ENCODE measurements around the gene RFLNA.

Gene RFLNA

DNA sequence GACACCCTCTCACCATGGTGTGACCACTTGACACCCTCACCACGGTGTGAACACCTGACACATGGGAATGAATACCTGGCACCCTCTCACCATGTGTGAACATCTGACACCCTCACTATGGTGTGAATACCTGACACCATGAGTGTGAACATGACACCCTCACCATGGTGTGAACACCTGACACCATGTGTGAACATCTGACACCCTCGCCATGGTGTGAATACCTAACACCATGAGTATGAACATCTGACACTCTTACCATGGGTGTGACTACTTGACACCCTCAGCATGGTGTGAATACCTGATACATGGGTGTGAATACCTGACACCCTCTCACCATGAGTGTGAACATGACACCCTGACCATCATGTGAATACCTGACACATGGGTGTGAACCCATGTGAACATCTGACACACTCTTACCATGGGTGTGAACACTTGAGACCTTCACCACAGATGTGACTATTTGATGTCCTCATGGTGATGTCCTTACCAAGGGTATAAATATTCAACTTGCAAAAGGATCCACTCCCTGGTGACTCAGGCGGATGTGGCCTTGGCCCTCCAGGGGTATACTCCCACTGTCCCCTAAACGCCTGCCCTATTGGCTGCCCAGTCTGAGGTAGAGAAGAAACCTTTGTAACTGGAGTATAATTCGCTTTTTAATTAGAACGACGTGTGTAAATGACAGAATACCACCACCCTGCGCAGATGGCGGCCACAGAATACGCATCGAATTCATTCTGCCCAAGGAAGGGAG is 29.1 kb downstream of the RFLNA start:
- TF ChIP-seq, protein P1, sequence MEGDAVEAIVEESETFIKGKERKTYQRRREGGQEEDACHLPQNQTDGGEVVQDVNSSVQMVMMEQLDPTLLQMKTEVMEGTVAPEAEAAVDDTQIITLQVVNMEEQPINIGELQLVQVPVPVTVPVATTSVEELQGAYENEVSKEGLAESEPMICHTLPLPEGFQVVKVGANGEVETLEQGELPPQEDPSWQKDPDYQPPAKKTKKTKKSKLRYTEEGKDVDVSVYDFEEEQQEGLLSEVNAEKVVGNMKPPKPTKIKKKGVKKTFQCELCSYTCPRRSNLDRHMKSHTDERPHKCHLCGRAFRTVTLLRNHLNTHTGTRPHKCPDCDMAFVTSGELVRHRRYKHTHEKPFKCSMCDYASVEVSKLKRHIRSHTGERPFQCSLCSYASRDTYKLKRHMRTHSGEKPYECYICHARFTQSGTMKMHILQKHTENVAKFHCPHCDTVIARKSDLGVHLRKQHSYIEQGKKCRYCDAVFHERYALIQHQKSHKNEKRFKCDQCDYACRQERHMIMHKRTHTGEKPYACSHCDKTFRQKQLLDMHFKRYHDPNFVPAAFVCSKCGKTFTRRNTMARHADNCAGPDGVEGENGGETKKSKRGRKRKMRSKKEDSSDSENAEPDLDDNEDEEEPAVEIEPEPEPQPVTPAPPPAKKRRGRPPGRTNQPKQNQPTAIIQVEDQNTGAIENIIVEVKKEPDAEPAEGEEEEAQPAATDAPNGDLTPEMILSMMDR (IDR thresholded peaks at IDR 0.05; ENCODE audit: low read depth, low read length), result no peak
- no peaks in the 10 kb centered on the region for H3K27me3 ChIP-seq (ENCODE audit: insufficient read depth, low read depth, severe bottlenecking)
- no peak for DNase-seq
- no peak overlapping the region for H3K27ac ChIP-seq
- H3K9me3 ChIP-seq (ENCODE audit: severe bottlenecking), result peaks cover 14% of the 10 kb centered on the region
- H3K4me3 ChIP-seq (ENCODE audit: low read depth, low read length), result no peak overlapping the region
- peaks cover 35% of the 10 kb centered on the region for H3K36me3 ChIP-seq

DNA sequence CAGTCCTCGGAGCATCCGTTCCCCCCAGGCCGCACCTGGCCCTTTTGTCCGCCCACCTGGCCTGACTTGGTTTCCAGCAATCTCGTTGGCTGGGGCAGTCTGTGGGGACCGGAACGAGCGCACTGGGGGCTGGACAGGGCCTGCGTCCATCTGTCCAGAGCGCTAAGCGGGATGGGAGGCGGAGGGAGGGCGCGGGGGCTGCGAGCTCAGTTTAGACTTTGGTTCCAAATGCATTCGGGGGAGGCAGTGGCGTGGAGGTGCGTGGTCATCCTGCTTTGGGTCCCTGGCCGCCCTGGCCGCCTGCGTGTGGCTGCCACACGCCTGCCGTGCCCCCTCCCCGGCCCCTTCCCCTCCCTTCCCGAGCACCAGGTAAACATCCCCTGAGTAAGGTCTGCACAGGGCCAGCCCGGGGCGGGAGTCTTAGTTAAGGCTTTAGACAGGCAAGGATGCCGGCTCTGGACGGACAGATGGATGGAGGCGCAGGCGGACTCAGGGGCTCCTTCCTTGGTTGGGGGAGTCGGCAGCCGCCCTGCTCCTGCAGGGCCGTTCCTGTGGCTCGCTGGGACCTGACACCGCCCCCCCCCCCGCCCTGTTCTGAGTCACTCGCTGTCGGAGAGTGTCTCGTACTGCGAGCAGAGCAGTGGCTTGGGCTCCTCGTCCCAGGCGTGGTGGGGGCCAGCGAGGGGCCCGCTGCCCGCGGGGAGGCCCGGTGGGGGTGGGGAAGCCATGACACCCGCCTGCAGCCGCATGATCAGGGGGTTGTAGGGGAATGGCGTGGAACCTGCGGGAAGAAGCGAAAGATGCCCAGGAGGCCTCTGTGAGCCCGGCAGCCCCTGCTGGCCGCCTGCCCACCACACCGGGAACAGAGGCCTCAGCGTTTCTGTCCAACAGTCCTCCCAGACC is 30.2 kb downstream of the RFLNA start:
- H3K27ac ChIP-seq, result peak overlapping the region; percentile 94
- no peak for DNase-seq
- peaks cover 46% of the 10 kb centered on the region for H3K36me3 ChIP-seq
- no peak overlapping the region for H3K4me3 ChIP-seq (ENCODE audit: low read depth, low read length)
- H3K27me3 ChIP-seq (ENCODE audit: insufficient read depth, low read depth, severe bottlenecking), result no peaks in the 10 kb centered on the region
- peaks cover 14% of the 10 kb centered on the region for H3K9me3 ChIP-seq (ENCODE audit: severe bottlenecking)
- TF ChIP-seq, protein P1 (IDR thresholded peaks at IDR 0.05; ENCODE audit: low read depth, low read length), result no peak

DNA sequence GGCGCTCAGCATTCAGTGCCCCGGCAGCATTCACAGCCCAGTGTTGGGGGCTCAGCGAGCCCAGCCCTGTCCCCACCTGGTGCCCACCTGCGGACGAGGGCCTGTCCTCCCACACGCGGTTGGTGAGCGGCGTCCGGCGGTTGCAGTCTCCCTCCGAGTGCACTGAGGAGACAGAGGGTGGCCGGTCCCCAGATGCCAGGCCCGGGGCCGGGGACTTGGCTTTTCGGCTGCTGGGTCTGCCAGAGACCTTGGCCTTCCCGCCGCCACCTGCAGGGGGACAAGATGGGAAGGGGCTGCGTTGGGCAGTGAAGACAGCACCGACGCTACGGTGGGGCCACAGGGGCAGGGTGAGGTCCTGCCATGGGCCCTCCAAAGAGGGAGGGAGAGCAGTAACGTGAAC is 31.2 kb downstream of the RFLNA start:
- no peak overlapping the region for H3K4me3 ChIP-seq (ENCODE audit: low read depth, low read length)
- H3K27ac ChIP-seq, result peak overlapping the region; percentile 94
- peaks cover 57% of the 10 kb centered on the region for H3K36me3 ChIP-seq
- H3K27me3 ChIP-seq (ENCODE audit: insufficient read depth, low read depth, severe bottlenecking), result no peaks in the 10 kb centered on the region
- no peak for DNase-seq
- peaks cover 14% of the 10 kb centered on the region for H3K9me3 ChIP-seq (ENCODE audit: severe bottlenecking)
- TF ChIP-seq, protein P1 (IDR thresholded peaks at IDR 0.05; ENCODE audit: low read depth, low read length), result peak; percentile 35; the same call in 1 of the 2 replicates

DNA sequence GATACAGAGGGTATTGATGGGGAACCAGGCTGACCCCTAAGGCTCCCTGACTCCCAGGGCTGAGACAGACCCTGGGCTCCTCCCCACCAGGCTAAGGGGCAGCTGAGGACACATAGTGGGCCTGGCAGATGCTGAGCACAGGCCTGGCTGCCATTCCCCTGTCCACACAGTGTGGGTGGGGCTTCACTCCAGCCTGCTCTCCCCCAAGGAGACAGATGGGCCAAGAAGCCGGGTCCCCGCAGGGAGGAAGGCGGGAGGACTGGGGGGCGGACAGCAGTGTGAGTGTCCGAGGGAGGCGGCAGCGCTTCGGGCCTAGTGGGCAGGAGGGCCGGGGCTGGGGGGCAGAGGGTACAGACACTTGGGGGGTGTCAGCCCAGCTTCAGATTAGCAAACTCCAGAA is 32.0 kb downstream of the RFLNA start:
- H3K27ac ChIP-seq, result peak overlapping the region; percentile 94
- H3K4me3 ChIP-seq (ENCODE audit: low read depth, low read length), result peak overlapping the region; percentile 23
- H3K9me3 ChIP-seq (ENCODE audit: severe bottlenecking), result peaks cover 14% of the 10 kb centered on the region
- DNase-seq, result peak; percentile 97
- H3K36me3 ChIP-seq, result peaks cover 64% of the 10 kb centered on the region
- H3K27me3 ChIP-seq (ENCODE audit: insufficient read depth, low read depth, severe bottlenecking), result no peaks in the 10 kb centered on the region
- TF ChIP-seq, protein P1 (IDR thresholded peaks at IDR 0.05; ENCODE audit: low read depth, low read length), result no peak

DNA sequence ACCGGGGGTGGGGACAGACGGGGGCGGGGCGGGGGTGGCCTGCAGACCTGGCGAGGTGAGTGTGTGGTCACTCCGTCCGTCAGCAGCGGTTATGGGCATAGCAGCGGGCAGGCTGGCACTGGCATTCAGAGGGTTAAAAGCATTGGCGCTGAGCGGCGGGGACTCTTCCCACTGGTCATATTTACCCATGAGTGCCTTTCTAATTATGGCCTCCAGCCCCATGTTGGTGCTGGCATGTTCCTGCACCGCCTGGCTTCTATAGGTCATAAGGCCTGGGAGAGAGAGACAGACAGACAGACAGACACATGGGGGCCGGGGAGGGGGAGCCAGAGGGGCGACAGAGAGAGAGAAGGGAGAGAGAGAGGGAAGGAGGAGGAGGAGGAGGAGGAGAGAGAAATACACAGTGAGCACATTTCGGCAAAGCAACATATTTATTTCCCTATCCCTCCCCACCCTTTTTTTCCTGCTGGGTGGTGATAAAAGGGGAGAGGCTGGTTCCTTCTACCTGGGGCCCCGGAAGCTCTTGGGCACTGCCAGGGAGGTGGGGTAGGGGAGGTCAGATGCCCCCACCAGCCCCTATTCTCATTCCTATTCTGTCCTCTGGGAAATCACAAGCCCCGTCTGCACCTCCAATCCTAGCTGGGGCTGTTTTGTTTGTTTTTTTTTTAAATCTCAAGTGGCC is 32.6 kb downstream of the RFLNA start:
- Histone ChIP-seq H3K4me3 (ENCODE audit: low read depth, low read length) (peak overlapping the region; percentile 32), H3K9me3 (ENCODE audit: severe bottlenecking) (peaks cover 14% of the 10 kb centered on the region), H3K27me3 (ENCODE audit: insufficient read depth, low read depth, severe bottlenecking) (no peaks in the 10 kb centered on the region), H3K36me3 (peaks cover 71% of the 10 kb centered on the region), H3K27ac (peak overlapping the region; percentile 94)
- no peak for DNase-seq
- TF ChIP-seq, protein P1 (IDR thresholded peaks at IDR 0.05; ENCODE audit: low read depth, low read length), result no peak

Measured in WERI-Rb-1 (cell line).